NCI-H774 (cell line): ENCODE measurements around the gene ERMP1.
"Not testable (repeated sequence)": the region's sequence is repeated elsewhere in the genome, so short reads cannot be mapped to it uniquely, and the experiment has no call there.

Experiments used
- DNase-seq: peaks from one replicate; lab custom pipeline; 2025; lab: John Stamatoyannopoulos, UW

Gene ERMP1

DNA sequence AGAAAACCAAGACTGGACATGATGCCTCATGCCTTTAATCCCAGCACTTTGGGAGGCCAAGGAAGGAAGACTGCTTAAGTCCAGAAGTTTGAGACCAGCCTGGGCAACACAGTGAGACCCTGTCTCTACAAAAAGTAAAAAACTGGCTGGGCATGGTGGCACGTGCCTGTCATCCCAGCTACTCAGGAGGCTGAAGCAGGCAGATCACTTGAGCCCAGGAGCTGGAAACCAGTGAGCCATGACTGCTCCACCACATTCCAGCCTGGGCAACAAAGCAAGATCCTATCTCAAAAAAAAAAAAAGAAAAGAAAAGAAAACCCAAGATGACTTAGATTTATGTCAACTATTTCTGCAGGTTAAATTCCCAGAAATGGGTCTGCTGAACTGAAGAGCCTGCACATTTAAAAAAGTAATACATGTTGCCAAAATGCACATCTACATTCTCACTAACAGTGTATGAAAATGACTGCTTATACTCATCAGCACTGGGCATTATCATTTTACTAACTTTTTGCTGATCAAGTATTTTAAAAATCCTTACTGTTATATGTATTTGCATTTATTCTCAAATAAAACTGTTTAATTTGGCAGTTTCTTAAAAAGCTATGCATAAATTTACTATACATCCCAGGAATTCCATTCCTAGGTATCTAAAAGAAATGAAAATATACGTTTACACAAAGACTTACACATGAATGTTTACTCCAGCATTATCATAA, 14.3 kb downstream of the ERMP1 start:
- no peak for DNase-seq

GRCh38 chr9:5817862-5818261, 15.1 kb downstream of the ERMP1 start:
- DNase-seq: no peak

DNA sequence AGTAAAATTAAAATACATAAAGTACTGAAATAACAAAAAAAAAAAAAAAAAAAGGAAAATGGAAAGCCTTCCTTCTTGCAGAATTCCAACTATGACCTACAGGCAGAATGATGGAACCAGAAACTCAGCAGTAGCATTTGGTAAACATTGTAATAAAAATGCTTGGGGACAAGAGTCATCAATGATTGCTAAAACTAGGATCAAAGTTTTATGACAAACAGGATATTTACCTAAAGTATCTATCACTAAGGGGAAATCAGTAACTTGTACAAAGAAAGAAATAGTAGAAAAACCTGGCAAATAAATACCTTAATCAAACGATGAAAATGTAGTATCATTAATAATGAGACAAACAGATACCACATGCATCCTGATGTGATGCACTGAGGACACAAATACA, 17.5 kb downstream of the ERMP1 start:
- no peak for DNase-seq

DNA sequence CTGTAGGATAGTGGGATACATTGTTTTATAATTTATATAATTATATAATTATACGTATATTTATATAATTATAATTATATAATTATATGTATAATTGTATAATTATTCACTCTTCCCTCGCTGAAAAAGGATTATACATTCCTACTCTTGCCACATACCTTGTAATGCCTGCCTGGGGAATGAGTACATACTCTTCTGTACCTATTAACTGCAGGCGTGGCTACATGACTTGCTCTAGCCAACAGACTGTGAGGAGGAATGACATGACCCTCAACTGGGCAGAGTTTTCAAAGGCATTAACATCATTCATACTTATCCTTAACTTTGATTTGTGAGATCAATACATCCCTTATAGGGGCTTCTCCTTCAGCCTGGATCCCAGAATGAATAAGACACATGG, 19.1 kb downstream of the ERMP1 start:
- DNase-seq: no peak

DNA sequence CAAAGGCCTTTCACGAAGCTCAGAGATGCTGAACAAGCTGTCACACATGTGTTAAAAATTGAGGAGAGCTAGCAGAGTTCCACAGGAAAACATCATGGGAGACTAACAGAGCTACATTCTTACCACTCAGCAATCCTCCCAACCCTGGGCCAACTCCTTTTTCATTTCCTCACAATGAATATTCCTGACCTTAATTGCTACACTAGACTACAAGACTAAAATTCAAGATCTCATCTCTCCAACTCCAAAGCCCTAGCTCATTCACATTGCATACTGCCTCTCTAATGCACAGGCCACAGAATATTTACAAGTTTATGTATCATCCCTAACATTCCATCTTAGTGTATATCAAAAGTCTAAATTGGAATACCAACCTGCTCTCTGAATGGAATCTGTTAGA, 21.2 kb downstream of the ERMP1 start:
- no peak for DNase-seq

GRCh38 chr9:5805478-5805877, 27.4 kb downstream of the ERMP1 start:
- DNase-seq: no peak

DNA sequence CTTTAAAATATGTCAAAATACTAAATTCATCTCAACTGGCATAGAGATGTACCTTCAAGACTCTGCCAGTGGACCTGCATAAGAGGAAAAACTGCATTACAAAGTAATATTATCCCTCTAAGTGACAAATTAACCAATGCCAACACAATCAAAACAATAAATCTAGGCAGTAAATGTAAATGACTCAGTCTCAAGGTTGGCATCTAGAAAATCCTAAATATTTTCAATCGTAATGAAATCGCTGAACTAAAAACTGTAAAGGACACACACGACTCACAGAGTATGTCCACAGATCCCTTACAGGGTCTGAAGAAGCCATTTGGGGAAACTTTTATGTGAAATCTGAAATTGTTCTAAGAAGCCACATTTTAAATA, 31.2 kb downstream of the ERMP1 start:
- no peak for DNase-seq

DNA sequence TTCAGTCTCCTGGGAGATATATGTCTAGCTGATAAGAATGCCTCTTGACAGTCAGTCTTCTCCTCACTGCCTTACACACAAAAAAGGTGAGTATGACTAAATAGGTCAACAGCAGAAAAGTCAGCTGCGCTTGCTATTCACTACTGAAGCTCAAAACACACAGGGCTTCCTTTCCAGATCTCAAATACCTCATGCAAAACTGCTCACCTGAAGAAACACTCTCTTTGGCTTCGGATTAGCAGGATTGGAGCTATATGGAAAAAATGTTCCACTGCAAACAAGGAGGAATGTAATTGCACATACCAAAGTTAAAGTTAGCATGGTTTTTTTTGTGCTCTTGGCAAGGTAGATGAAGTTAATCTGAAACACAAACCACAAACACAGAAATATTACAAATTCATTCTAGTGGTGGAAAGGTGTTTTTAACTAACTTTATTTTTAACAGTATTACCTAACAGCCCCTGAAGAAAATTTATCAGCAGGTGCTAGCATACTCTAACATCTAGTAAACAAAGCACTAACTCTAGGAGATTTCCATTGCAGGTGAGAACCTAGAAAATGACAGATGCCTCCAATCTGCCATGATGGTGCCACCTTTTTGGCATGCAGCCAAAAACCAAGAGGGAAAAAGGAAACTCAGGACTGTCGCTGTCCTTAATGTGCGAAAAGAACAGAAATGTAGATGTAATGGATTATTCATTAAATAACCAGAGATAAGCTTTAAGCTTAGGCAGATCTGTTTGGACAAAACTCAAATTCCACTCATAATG, 31.8 kb downstream of the ERMP1 start:
- DNase-seq: peak; percentile 5

GRCh38 chr9:5800378-5800777, 32.5 kb downstream of the ERMP1 start:
- DNase-seq: not testable (repeated sequence)

- DNase-seq: peak; percentile 16
These were observed 33.6 kb downstream of the ERMP1 start for GRCh38 chr9:5799314-5799713.

- DNase-seq: no peak
These were observed 34.3 kb downstream of the ERMP1 start for GRCh38 chr9:5798581-5798980.

DNA sequence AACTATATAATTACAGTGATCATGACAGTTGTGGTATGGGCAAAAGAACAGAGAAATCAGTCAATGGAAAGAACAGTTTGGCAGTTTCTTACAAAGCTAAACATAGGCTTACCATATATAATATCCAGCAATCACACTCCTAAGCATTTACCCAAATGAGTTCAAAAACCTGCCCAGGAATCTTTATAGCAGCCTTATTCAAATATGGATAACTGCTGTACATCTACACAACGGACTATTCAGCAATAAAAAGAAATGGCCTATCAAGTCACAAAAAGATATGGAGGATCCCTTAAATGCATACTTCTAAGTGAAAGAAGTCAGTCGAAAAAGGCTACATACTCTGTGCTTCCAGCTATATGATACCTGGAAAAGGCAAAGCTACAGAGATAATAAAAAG, 36.6 kb downstream of the ERMP1 start:
- DNase-seq: no peak

DNA sequence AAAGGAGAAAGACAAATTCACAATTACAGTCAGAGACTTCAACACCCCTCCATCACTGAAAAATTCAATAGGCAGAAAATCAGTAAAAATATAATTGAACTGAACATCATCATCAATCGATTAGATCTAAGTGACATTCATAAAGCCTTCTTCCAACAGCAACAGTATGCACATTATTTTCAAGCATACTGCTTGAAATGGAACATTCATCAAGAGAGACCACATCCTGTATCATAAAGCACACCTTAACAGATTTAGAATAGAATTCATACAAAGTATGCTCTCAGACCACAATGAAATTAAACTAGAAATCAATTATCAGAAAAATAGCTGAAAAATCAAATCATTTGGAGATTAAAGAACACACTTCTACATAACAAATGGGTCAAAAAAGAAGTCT, 39.1 kb downstream of the ERMP1 start:
- no peak for DNase-seq

DNA sequence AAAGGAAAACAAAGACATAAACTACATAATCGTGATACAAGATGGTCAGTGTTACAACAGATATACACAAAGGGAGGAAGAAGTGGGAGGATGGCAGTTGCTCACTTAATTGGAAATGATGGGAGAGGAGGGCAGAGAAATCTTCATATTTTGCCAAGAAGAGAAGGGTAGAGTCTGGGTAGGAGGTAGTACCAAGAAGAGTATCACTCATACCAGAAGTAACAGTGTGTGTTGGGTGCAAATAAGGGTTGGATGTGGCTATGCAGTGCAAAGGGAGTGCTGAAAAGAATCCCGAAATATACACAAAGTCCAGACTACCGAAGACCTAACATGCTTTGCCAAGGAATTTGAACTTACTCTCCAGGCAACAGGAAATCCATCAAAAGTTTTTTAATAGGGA, 41.0 kb downstream of the ERMP1 start:
- DNase-seq: no peak

GRCh38 chr9:5790923-5791322, 42.0 kb downstream of the ERMP1 start:
- no peak for DNase-seq

DNA sequence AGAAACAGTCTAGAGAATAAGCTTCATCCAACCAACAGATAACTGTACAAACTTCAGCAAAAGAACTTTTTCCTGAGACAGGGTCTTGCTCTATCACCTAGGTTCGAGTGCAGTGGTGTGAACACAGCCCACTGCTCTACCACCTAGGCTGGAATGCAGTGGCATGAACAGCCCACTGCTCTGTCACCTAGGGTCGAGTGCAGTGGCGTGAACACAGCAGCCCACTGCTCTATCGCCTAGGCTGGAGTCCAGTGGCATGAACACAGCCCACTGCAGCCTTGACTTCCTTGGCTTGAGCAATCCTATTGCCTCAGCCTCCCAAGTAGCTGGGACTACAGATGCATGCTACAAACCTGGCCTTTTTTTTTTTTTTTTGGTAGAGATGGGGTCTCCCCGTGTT, 43.4 kb downstream of the ERMP1 start:
- no peak for DNase-seq

GRCh38 chr9:5787759-5788302, 45.1 kb downstream of the ERMP1 start:
- no peak for DNase-seq

DNA sequence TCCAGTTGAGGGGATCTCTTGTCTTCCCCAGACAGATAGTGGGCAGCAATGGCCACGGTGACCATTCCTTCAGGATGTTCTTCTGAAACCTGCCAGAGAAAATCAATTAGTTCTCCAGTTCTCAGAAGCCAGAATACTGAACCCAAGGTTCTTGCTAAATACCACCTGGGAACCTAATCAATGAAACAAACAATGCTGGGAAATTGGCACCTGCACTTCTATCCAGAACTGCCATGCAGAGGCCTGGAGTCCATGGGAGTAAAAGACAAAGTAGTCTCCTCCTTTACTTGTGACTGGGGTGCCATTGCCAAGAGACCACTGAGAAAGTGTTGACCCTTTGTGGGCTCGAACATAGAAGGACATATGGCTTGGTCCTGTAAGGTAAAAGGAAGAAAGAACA, 45.7 kb downstream of the ERMP1 start:
- no peak for DNase-seq

DNA sequence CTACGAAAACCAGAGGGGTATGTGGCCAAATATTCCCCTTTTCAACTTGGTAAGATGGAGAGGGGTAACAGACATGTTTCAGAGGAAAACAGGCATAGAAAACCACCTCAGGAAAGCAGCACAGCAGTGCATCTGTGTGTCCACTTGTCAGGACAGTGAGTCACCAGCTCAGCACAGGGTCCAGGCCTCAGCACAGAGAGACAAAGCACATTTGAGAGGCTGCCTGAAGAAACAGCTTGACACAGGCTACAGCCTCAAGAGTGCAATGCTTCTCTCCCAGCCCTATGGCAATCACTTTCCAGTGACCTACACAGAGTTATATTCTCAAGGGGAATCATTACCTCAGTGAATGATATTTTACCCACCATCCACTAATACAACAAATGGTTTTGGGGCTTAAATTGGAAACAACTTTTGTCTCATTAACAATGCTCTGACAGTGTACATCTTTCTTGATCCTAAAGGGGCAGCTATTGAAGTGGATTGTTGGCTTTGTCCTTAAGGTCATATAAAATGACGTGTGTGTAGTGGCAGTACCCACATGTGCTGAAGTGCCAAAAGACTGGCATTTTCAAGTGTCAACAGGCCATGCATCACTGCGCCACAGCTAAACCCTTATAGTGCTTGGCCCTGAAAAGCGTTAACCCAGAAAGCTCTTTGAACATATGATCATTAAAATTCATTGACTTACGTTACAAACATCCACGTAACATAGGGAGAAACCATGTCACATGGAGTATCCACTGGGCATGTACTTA, 46.4 kb downstream of the ERMP1 start:
- no peak for DNase-seq

DNA sequence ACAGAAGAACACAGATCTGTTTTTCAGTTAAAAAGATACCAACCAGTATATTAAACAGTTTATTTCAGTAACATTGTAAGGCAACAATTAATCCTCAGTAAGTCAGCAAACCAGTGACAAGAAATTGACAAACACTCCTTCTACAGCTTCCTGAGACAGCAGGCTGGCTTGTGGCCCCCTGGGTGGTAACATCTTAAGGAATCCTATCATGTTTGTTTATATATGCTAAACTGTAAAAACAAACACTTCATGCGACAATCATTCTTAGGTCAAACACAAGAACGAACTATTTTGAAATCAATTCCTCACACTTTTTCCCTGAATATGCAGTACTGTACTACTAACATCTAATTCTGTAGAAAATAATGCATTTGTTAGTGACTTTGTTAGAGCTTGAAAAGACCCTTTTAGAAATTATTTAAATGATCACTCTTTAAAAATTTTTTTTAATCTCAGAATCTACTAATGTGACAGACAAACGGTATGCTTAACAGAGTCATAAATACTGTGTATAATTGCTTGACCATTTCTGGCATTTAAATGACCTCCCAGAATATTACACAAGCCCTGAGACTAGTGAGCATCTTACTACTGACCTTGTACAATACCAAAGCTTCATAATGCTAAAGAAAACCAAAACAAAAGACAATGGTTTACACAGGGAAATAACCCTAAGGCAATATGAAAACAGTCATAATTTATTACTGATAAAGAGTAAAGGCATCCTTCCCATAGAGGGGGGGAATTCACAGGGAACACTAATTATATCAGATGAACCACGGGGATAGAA, 48.2 kb downstream of the ERMP1 start:
- no peak for DNase-seq

DNA sequence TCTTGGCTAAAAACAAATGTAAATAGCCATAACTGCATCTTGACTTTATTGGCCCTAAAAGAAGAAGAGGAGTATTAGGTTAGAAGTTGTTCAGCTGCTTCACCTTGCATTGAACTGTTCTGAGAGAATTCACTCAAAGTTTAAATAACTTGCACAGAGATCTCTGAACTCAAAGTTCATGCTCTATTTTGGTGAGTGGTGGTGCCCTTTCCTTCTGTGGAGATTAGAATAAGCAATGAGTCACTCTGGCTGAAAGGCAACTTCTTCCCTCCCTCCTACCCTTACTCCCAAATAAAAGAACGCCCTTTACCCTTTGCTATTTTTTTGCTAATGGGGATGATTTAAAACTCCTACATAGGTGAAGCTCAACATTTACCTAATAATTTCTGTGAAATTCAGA, 48.9 kb downstream of the ERMP1 start:
- DNase-seq: no peak

DNA sequence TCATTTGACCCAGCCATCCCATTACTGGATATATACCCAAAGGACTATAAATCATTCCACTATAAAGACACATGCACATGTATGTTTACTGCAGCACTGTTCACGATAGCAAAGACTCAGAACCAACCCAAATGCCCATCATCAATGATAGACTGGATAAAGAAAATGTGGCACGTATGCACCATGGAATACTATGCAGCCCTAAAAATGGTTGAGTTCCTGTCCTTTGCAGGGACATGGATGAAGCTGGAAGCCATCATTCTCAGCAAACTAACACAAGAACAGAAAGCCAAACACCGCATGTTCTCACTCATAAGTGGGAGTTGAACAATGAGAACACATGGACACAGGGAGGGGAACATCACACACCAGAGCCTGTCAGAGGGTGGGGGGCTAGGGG, 49.5 kb downstream of the ERMP1 start:
- not testable (repeated sequence) for DNase-seq
